PC-9 (cell line): ENCODE measurements around the gene SLC38A3. TPM values are rescaled to one million over a fixed set of nuclear protein-coding genes. Genes with fewer than 3 reads are reported as not detected.
"Not testable (repeated sequence)": the region's sequence is repeated elsewhere in the genome, so short reads cannot be mapped to it uniquely, and the experiment has no call there.

Experiments used
- BruUV-seq: library from RNA; stranded (reverse); fragments of 400-500 nt; replicated peaks from 2 replicates; lab custom pipeline; 2021; lab: Mats Ljungman, UMichigan
- CTCF ChIA-PET: fragments of 300-600 bp; sonication (Branson Sonifier 250); formaldehyde crosslinking; loops from one replicate; lab custom pipeline; 2022; ENCODE audit warnings: antibody characterized with exemption; lab: Charles Lee
- POLR2A ChIA-PET: fragments of 300-600 bp; sonication (Branson Sonifier 250); formaldehyde crosslinking; loops from one replicate; lab custom pipeline; 2022; ENCODE audit warnings: antibody characterized with exemption; ENCODE audit not compliant: unreplicated experiment; lab: Charles Lee
- DNase-seq, 2 experiments: peaks; one replicate each; pipeline versions ENCODE4 v3.0.0 to v3.0.0-alpha.2; 2015 to 2022; ENCODE audit warnings: mixed read lengths in 1 of 2
- H2AFZ ChIP-seq: fragments of 200-600 bp; sonication (generic); 2 replicates; pipeline ENCODE4 v1.8.1; 2017; ENCODE audit warnings: antibody characterized with exemption
- H3F3A ChIP-seq: fragments of 200-600 bp; sonication (generic); 2 replicates; pipeline ENCODE4 v1.8.1; 2017; ENCODE audit warnings: antibody characterized with exemption, mild to moderate bottlenecking, low read depth; ENCODE audit not compliant: insufficient read depth
- H3K27ac ChIP-seq: fragments of 200-600 bp; sonication (generic); 2 replicates; pipeline ENCODE4 v1.6.1; 2016; ENCODE audit warnings: mixed run types
- H3K27me3 ChIP-seq: fragments of 200-600 bp; sonication (generic); 2 replicates; pipeline ENCODE4 v1.6.1; 2016; ENCODE audit warnings: low read depth, mixed run types; ENCODE audit not compliant: insufficient read depth
- H3K36me3 ChIP-seq: fragments of 200-600 bp; sonication (generic); 2 replicates; pipeline ENCODE4 v1.6.1; 2016; ENCODE audit warnings: low read depth, mixed run types
- H3K4me1 ChIP-seq: fragments of 200-600 bp; sonication (generic); replicated peaks from 2 replicates; pipeline ENCODE4 v1.6.1; 2016; ENCODE audit warnings: mixed run types; ENCODE audit not compliant: insufficient read depth
- H3K4me2 ChIP-seq: fragments of 200-600 bp; sonication (generic); 2 replicates; pipeline ENCODE4 v1.6.1; 2017; ENCODE audit warnings: mixed run types
- H3K4me3 ChIP-seq: fragments of 200-600 bp; sonication (generic); 2 replicates; pipeline ENCODE4 v1.6.1; 2016; ENCODE audit warnings: mixed run types
- H3K79me2 ChIP-seq: fragments of 200-600 bp; sonication (generic); 2 replicates; pipeline ENCODE4 v1.6.1; 2017; ENCODE audit warnings: low read depth, mixed run types
- H3K9me2 ChIP-seq: fragments of 200-600 bp; sonication (generic); 2 replicates; pipeline ENCODE4 v1.8.1; 2017; ENCODE audit warnings: mild to moderate bottlenecking; ENCODE audit not compliant: insufficient read depth
- H3K9me3 ChIP-seq: fragments of 200-600 bp; sonication (generic); 2 replicates; pipeline ENCODE4 v1.8.1; 2016; ENCODE audit warnings: low read depth; ENCODE audit not compliant: insufficient read depth
- H4K20me1 ChIP-seq: fragments of 200-600 bp; sonication (generic); 2 replicates; pipeline ENCODE4 v1.8.1; 2017; ENCODE audit not compliant: insufficient read depth
- CTCF ChIP-seq: fragments of 200-600 bp; sonication (generic); conservative IDR thresholded peaks from 2 replicates; pipeline ENCODE4 v1.6.1; 2017; ENCODE audit warnings: mixed run types, antibody characterized with exemption, mild to moderate bottlenecking, moderate library complexity
- EZH2 ChIP-seq: fragments of 200-600 bp; sonication (generic); IDR thresholded peaks from 2 replicates; pipeline ENCODE4 v1.8.0; 2017; ENCODE audit warnings: antibody characterized with exemption, low read depth
- intact Hi-C: fragments of 100-400 bp; cut with micrococcal nuclease; formaldehyde crosslinking; loops from one replicate; pipeline ENCODE4 v1.10.0; 2022; ENCODE audit not compliant: unreplicated experiment
- total RNA-seq: library from RNA; stranded (reverse); gene quantifications from 2 replicates; pipeline ENCODE4 v1.2.3, GENCODE V29; 2021

The SLC38A3 gene
- total RNA-seq, 1 experiment from 2014 or later = 0.37 TPM

GRCh38 chr3:50260942-50261441 is 55.9 kb downstream of the SLC38A3 start:
- intact Hi-C loops = loop anchor here (1.0 to 5.0 kb wide), 4 partner anchors 8 to 291 kb away; partner anchors contain the start of gene SEMA3B
- TSS peak; percentile 14 for BruUV-seq
- no peaks in the 10 kb centered on the region for H3K36me3 ChIP-seq
- no peak overlapping the region for H3K27ac ChIP-seq
- no peak for DNase-seq
- no peaks in the 10 kb centered on the region for H4K20me1 ChIP-seq
- H3K4me3 ChIP-seq = peak overlapping the region; percentile 60; the same call in 1 of the 2 replicates
- no peaks in the 10 kb centered on the region for H3K79me2 ChIP-seq
- TF ChIP-seq EZH2 = no peak
- TF ChIP-seq CTCF = no peak
- H3K27me3 ChIP-seq = no peaks in the 10 kb centered on the region
- H2AFZ ChIP-seq = no peak overlapping the region
- no peaks in the 10 kb centered on the region for H3K9me2 ChIP-seq
- peaks cover 22% of the 10 kb centered on the region; the same call in 1 of the 2 replicates for H3F3A ChIP-seq
- no peaks in the 10 kb centered on the region for H3K9me3 ChIP-seq
- ChIA-PET CTCF (no interaction called here), POLR2A (no interaction called here)
- peak overlapping the region; percentile 65 for H3K4me2 ChIP-seq
- H3K4me1 ChIP-seq = peaks cover 26% of the 10 kb centered on the region

- Histone ChIP-seq H3K27me3 (no peaks in the 10 kb centered on the region), H3K9me2 (no peaks in the 10 kb centered on the region), H3K4me3 (no peak overlapping the region), H3F3A (peaks cover 23% of the 10 kb centered on the region; the same call in 1 of the 2 replicates), H3K27ac (no peak overlapping the region), H3K9me3 (no peaks in the 10 kb centered on the region), H2AFZ (no peak overlapping the region), H3K36me3 (no peaks in the 10 kb centered on the region), H3K4me2 (no peak overlapping the region), H4K20me1 (no peaks in the 10 kb centered on the region), H3K79me2 (no peaks in the 10 kb centered on the region), H3K4me1 (peaks cover 31% of the 10 kb centered on the region)
- intact Hi-C loops = loop anchor here (5.0 kb wide), 1 partner anchor 291 kb away; no protein-coding TSS in a partner anchor
- DNase-seq = no peak
- TF ChIP-seq CTCF = no peak
- TF ChIP-seq EZH2 = no peak
- ChIA-PET POLR2A (no interaction called here), CTCF (no interaction called here)
- no TSS peak for BruUV-seq
Measured at GRCh38 chr3:50261505-50261904, 56.4 kb downstream of the SLC38A3 start.

- H3K27ac ChIP-seq, CTCF ChIA-PET: not testable (repeated sequence)
Measured at GRCh38 chr3:50262200-50262599, 57.1 kb downstream of the SLC38A3 start.

More at GRCh38 chr3:50262200-50262599, 57.1 kb downstream of the SLC38A3 start:
- H3K9me2 ChIP-seq, H3K9me3 ChIP-seq, H4K20me1 ChIP-seq, H3K79me2 ChIP-seq, POLR2A ChIA-PET, H3K27me3 ChIP-seq, BruUV-seq, H3K4me2 ChIP-seq, H3K36me3 ChIP-seq, H3K4me3 ChIP-seq, DNase-seq, H2AFZ ChIP-seq: not testable (repeated sequence)
- intact Hi-C loops = loop anchor here (5.0 kb wide), 1 partner anchor 290 kb away; no protein-coding TSS in a partner anchor
- Histone ChIP-seq H3F3A (peaks cover 23% of the 10 kb centered on the region; the same call in 1 of the 2 replicates), H3K4me1 (peaks cover 36% of the 10 kb centered on the region)
